Panc1 (cell line): ENCODE results near the gene PRR36. TPM values are rescaled to one million over a fixed set of nuclear protein-coding genes. Genes with fewer than 3 reads are reported as not detected.
A peak's percentile ranks its signal among the peaks of the same experiment; 100 is the strongest.

Experiments
- ATAC-seq: fragments of 200-7000 bp; cut with Tn5 transposase; 2 replicates; pipeline ENCODE4 v1.9.1; 2020; ENCODE audit warnings: mild to moderate bottlenecking, moderate library complexity
- BruUV-seq: library from RNA; stranded (reverse); fragments of 400-500 nt; replicated peaks from 2 replicates; lab custom pipeline; 2021; lab: Mats Ljungman, UMichigan
- CTCF ChIA-PET: fragments of 300-600 bp; sonication (Branson Sonifier 250); formaldehyde crosslinking; loops from one replicate; lab custom pipeline; 2022; ENCODE audit warnings: antibody characterized with exemption; lab: Charles Lee
- POLR2A ChIA-PET: fragments of 300-600 bp; sonication (Branson Sonifier 250); formaldehyde crosslinking; loops from one replicate; lab custom pipeline; 2022; ENCODE audit warnings: antibody characterized with exemption; lab: Charles Lee
- DNase-seq: peaks from one replicate; pipeline ENCODE4 v3.0.0-alpha.2; 2010; ENCODE audit warnings: low read depth, low spot score
- H3K27ac ChIP-seq: 2 replicates; pipeline ENCODE4 v1.5.1; 2011; ENCODE audit warnings: mild to moderate bottlenecking, low read length, inconsistent platforms
- H3K27me3 ChIP-seq: fragments of 200-500 bp; sonication (Bioruptor generic); 2 replicates; pipeline ENCODE4 v1.6.0; 2014; ENCODE audit warnings: low read length, inconsistent platforms; ENCODE audit not compliant: control insufficient read depth, insufficient read depth
- H3K36me3 ChIP-seq: fragments of 200-500 bp; sonication (Bioruptor generic); 2 replicates; pipeline ENCODE4 v1.5.1; 2014; ENCODE audit warnings: inconsistent platforms, mild to moderate bottlenecking, low read length, moderate library complexity; ENCODE audit not compliant: control insufficient read depth, insufficient read depth
- H3K4me1 ChIP-seq: 2 replicates; pipeline ENCODE4 v1.5.1; 2011; ENCODE audit warnings: inconsistent platforms, mild to moderate bottlenecking, low read length, moderate library complexity; ENCODE audit not compliant: control insufficient read depth, insufficient read depth
- H3K4me3 ChIP-seq, 2 experiments: 2 replicates each; pipeline ENCODE4 v1.5.1; 2011 to 2012; ENCODE audit warnings: low read depth in 2 of 2, low read length in 2 of 2, mild to moderate bottlenecking in 2 of 2, inconsistent platforms in 1 of 2, moderate library complexity in 1 of 2
- H3K9me3 ChIP-seq: fragments of 200-500 bp; sonication (Bioruptor generic); 2 replicates; pipeline ENCODE4 v1.5.1; 2014; ENCODE audit warnings: low read depth, mild to moderate bottlenecking, inconsistent platforms, low read length, moderate library complexity; ENCODE audit not compliant: control insufficient read depth, insufficient read depth
- CTCF ChIP-seq: fragments of 450-650 bp; IDR thresholded peaks from 2 replicates; pipeline ENCODE4 v1.5.1; 2017; ENCODE audit warnings: mild to moderate bottlenecking
- POLR2AphosphoS5 ChIP-seq: IDR thresholded peaks from 2 replicates; pipeline ENCODE4 v1.6.1; 2012; ENCODE audit warnings: mild to moderate bottlenecking, low read depth, low read length, moderate library complexity
- REST ChIP-seq, 2 experiments: IDR thresholded peaks; 2 replicates each; pipeline ENCODE4 v1.6.1; 2011 to 2012; ENCODE audit warnings: low read depth in 2 of 2, control low read depth in 1 of 2, low read length in 1 of 2, mild to moderate bottlenecking in 1 of 2, moderate library complexity in 1 of 2; ENCODE audit not compliant: insufficient read depth in 1 of 2
- SIN3A ChIP-seq: IDR thresholded peaks from 2 replicates; pipeline ENCODE4 v1.6.1; 2012; ENCODE audit warnings: low read depth, mild to moderate bottlenecking, low read length, moderate library complexity, borderline replicate concordance; ENCODE audit not compliant: insufficient read depth
- TCF7L2 ChIP-seq: IDR thresholded peaks from 2 replicates; pipeline ENCODE4 v1.6.1; 2011; ENCODE audit warnings: mild to moderate bottlenecking, low read depth, low read length, inconsistent platforms
- in situ Hi-C: cut with HindIII; loops from 2 replicates; pipeline ENCODE4 v1.10.0; 2016; ENCODE audit warnings: low sequenced_read_pairs, low pct_unique_long_range_greater_than_20kb
- intact Hi-C: fragments of 100-400 bp; cut with micrococcal nuclease; formaldehyde crosslinking; loops from one replicate; pipeline ENCODE4 v1.10.0; 2022; ENCODE audit not compliant: unreplicated experiment
- total RNA-seq: library from RNA; stranded (reverse); gene quantifications from one replicate; pipeline ENCODE4 v1.2.1, GENCODE V29; 2021; ENCODE audit not compliant: unreplicated experiment

The PRR36 gene
- total RNA-seq, 1 experiment from 2014 or later, result 3.7 TPM

- no TSS peak for BruUV-seq
- Histone ChIP-seq H3K4me1 (no peaks in the 10 kb centered on the region; the same call in 1 of the 2 replicates), H3K9me3 (no peaks in the 10 kb centered on the region), H3K36me3 (no peaks in the 10 kb centered on the region), H3K4me3 (peak overlapping the region; percentile 35 to 45), H3K27me3 (no peaks in the 10 kb centered on the region), H3K27ac (no peak overlapping the region)
- intact Hi-C loops, result no loop called here
- ChIA-PET POLR2A (interaction anchor here (0.7 kb wide), 1 partner anchor 93 kb away, joined by 7 read pairs; no protein-coding TSS in a partner anchor), CTCF (interaction anchor here (0.6 kb wide), 1 partner anchor 239 kb away, joined by 3 read pairs; no protein-coding TSS in a partner anchor)
- in situ Hi-C loops, result no loop called here
- ATAC-seq (peak; percentile 23), DNase-seq (no peak)
- TF ChIP-seq POLR2AphosphoS5, result no peak
- no peak for TF ChIP-seq REST (IDR thresholded peaks at IDR 0.05; ENCODE audit: insufficient read depth in 1 of 2, low read depth in 2 of 2, low read length in 1 of 2)
- TF ChIP-seq CTCF, result no peak
- TF ChIP-seq SIN3A, result no peak
- TF ChIP-seq TCF7L2, result no peak
Observed at GRCh38 chr19:7830272-7830771, 43.9 kb downstream of the PRR36 start.

- Histone ChIP-seq H3K9me3 (no peaks in the 10 kb centered on the region), H3K4me3 (peak within 1 kb of the TSS; percentile 45 to 50), H3K27me3 (no peaks in the 10 kb centered on the region), H3K36me3 (no peaks in the 10 kb centered on the region), H3K27ac (peak within 1 kb of the TSS; percentile 44; the same call in 1 of the 2 replicates), H3K4me1 (no peaks in the 10 kb centered on the region; the same call in 1 of the 2 replicates)
- peak; percentile 95 for ATAC-seq
- TF ChIP-seq TCF7L2 (peak; percentile 76; the same call in 1 of the 2 replicates), SIN3A (no peak)
- peak; percentile 99 for DNase-seq
- ChIA-PET CTCF (no interaction called here), POLR2A (interaction anchor here (0.7 kb wide), 1 partner anchor 93 kb away, joined by 7 read pairs; no protein-coding TSS in a partner anchor)
- BruUV-seq, result no TSS peak
- in situ Hi-C loops, result no loop called here
- intact Hi-C loops, result no loop called here
Observed at GRCh38 chr19:7829561-7830271, 44.5 kb downstream of the PRR36 start, which contains the start of gene EVI5L. Gene EVI5L (plus strand): TSS chr19:7830218. CDS start chr19:7846543, 16,325 bp downstream.
